HK-2 (cell line): ENCODE data around the gene MALRD1.

Source experiments
- DNase-seq: peaks from one replicate; pipeline ENCODE4 v3.0.0-alpha.2; 2018; ENCODE audit not compliant: unreplicated experiment

The MALRD1 gene

GRCh38 chr10:19577381-19577780, 528.8 kb downstream of the MALRD1 start:
- no peak for DNase-seq

- DNase-seq, result no peak
Observed at GRCh38 chr10:19577807-19578206, 529.2 kb downstream of the MALRD1 start.

- no peak for DNase-seq
Observed at GRCh38 chr10:19578571-19578970, 530.0 kb downstream of the MALRD1 start.

GRCh38 chr10:19579761-19580545, 531.4 kb downstream of the MALRD1 start:
- DNase-seq, result no peak

- no peak for DNase-seq
Observed at GRCh38 chr10:19580691-19581090, 532.1 kb downstream of the MALRD1 start.

GRCh38 chr10:19588608-19589007, 540.0 kb downstream of the MALRD1 start:
- DNase-seq, result no peak

GRCh38 chr10:19592276-19592675, 543.7 kb downstream of the MALRD1 start:
- DNase-seq, result peak; percentile 44

GRCh38 chr10:19595212-19595845, 546.7 kb downstream of the MALRD1 start:
- no peak for DNase-seq

GRCh38 chr10:19605806-19606205, 557.2 kb downstream of the MALRD1 start:
- DNase-seq, result no peak

- no peak for DNase-seq
Observed at GRCh38 chr10:19606968-19607367, 558.4 kb downstream of the MALRD1 start.

GRCh38 chr10:19611775-19612174, 563.2 kb downstream of the MALRD1 start:
- no peak for DNase-seq

- no peak for DNase-seq
Observed at GRCh38 chr10:19616966-19617365, 568.4 kb downstream of the MALRD1 start.

- DNase-seq, result no peak
Observed at GRCh38 chr10:19620811-19621210, 572.2 kb downstream of the MALRD1 start.

GRCh38 chr10:19623321-19623720, 574.7 kb downstream of the MALRD1 start:
- DNase-seq, result no peak

GRCh38 chr10:19626156-19626555, 577.6 kb downstream of the MALRD1 start:
- DNase-seq, result no peak

- no peak for DNase-seq
Observed at GRCh38 chr10:19628767-19629560, 580.4 kb downstream of the MALRD1 start.

- DNase-seq, result no peak
Observed at GRCh38 chr10:19629567-19629966, 581.0 kb downstream of the MALRD1 start.

GRCh38 chr10:19634163-19634562, 585.6 kb downstream of the MALRD1 start:
- DNase-seq, result no peak

- no peak for DNase-seq
Observed at GRCh38 chr10:19638182-19638895, 589.7 kb downstream of the MALRD1 start.

GRCh38 chr10:19638896-19639233, 590.3 kb downstream of the MALRD1 start:
- DNase-seq, result no peak

GRCh38 chr10:19640566-19641263, 592.1 kb downstream of the MALRD1 start:
- DNase-seq, result no peak
